Esophagus squamous epithelium (tissue), 4 donors: ENCODE data around the gene IGFBP6.

ENCODE experiments used
- CTCF ChIP-seq, 6 experiments: fragments of 450-650 bp in 4 of 6; fragments of 200-600 bp in 2 of 6; sonication (generic) in 2 of 6; IDR thresholded peaks; one replicate each; pipeline ENCODE4 v1.5.1; 2016 to 2019; ENCODE audit warnings: antibody characterized with exemption in 6 of 6, mild to moderate bottlenecking in 4 of 6, moderate library complexity in 4 of 6
- POLR2A ChIP-seq, 4 donors: fragments of 450-650 bp; IDR thresholded peaks; one replicate each; pipeline ENCODE4 v1.6.1; 2017; ENCODE audit warnings: antibody characterized with exemption in 4 of 4, mild to moderate bottlenecking in 4 of 4, moderate library complexity in 3 of 4

- TF ChIP-seq POLR2A (IDR thresholded peaks at IDR 0.05): no peak
- TF ChIP-seq CTCF (IDR thresholded peaks at IDR 0.05): no peak
Measured at GRCh38 chr12:53147653-53148052, 50.2 kb downstream of the IGFBP6 start.
